ENCODE results near the gene PLD3.

- TF ChIP-seq CTCF (conservative IDR thresholded peaks at IDR 0.05; ENCODE audit: low read depth in 2 of 2) (peak in 1 of 2 experiments; percentile 34; a peak in 2 of 4 replicates), EZH2 (IDR thresholded peaks at IDR 0.05; ENCODE audit: low read depth, unreplicated experiment) (no peak), ZNF331 (CRISPR knock-in tag; IDR thresholded peaks at IDR 0.05; ENCODE audit: low read depth) (no peak), EZH2phosphoT487 (IDR thresholded peaks at IDR 0.05; ENCODE audit: unreplicated experiment) (no peak), REST (IDR thresholded peaks at IDR 0.05; ENCODE audit: unreplicated experiment) (no peak), POLR2AphosphoS5 (IDR thresholded peaks at IDR 0.05; ENCODE audit: low read depth) (no peak), CREB1 (CRISPR knock-in tag; IDR thresholded peaks at IDR 0.05; ENCODE audit: low read depth) (no peak), STAT1 (IDR thresholded peaks at IDR 0.05; ENCODE audit: unreplicated experiment) (no peak), JUNB (IDR thresholded peaks at IDR 0.05; ENCODE audit: unreplicated experiment) (no peak), ZNF462 (CRISPR knock-in tag; IDR thresholded peaks at IDR 0.05) (no peak), ETS1 (IDR thresholded peaks at IDR 0.05) (no peak), ZNF114 (CRISPR knock-in tag; IDR thresholded peaks at IDR 0.05) (no peak)
Observed at GRCh38 chr19:40419066-40419612, 70.6 kb downstream of the PLD3 start.
